ENCODE data around the gene CFAP210.

The CFAP210 gene

DNA sequence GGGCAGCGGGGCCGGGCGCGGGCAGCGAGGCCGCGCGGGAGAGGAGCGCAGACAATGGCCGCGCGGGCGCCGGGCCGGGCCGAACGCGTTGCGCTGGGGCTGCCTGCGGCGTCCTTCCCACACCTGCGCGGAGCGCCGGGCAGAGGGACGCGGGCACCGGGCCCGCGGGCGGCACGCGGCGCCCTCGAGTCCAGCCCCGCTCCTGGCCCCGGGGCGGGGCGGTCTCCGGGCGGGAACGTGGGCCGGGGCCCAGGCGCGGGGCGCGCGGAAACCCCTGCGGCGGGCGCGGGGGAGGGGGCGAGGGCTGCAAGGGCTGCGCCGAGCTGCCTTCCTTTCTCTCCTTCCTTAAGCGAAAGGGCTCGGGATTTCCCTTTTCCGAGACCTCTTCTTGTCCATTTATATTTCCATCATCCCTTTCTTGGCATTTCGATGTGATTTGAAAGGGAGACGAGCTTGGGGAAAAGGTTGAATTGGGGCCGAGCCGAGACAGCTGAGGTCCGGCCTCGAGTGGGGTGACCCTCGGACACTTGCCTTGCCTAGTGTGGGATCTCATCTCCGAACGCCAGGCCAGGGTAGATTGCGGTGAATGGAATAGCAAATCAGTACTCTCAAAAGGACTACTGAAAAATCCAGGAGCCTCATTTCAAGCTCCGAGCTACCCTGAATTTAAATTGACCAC lies 40.1 kb upstream of the CFAP210 start:
- DNase-seq (ENCODE audit: low spot score) = no peak
- Histone ChIP-seq H3K4me3 (peak overlapping the region; percentile 85), H3K27ac (peak overlapping the region in 1 of 2 donors; percentile 72)
- TF ChIP-seq, protein P1, sequence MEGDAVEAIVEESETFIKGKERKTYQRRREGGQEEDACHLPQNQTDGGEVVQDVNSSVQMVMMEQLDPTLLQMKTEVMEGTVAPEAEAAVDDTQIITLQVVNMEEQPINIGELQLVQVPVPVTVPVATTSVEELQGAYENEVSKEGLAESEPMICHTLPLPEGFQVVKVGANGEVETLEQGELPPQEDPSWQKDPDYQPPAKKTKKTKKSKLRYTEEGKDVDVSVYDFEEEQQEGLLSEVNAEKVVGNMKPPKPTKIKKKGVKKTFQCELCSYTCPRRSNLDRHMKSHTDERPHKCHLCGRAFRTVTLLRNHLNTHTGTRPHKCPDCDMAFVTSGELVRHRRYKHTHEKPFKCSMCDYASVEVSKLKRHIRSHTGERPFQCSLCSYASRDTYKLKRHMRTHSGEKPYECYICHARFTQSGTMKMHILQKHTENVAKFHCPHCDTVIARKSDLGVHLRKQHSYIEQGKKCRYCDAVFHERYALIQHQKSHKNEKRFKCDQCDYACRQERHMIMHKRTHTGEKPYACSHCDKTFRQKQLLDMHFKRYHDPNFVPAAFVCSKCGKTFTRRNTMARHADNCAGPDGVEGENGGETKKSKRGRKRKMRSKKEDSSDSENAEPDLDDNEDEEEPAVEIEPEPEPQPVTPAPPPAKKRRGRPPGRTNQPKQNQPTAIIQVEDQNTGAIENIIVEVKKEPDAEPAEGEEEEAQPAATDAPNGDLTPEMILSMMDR (IDR thresholded peaks at IDR 0.05) = no peak

DNA sequence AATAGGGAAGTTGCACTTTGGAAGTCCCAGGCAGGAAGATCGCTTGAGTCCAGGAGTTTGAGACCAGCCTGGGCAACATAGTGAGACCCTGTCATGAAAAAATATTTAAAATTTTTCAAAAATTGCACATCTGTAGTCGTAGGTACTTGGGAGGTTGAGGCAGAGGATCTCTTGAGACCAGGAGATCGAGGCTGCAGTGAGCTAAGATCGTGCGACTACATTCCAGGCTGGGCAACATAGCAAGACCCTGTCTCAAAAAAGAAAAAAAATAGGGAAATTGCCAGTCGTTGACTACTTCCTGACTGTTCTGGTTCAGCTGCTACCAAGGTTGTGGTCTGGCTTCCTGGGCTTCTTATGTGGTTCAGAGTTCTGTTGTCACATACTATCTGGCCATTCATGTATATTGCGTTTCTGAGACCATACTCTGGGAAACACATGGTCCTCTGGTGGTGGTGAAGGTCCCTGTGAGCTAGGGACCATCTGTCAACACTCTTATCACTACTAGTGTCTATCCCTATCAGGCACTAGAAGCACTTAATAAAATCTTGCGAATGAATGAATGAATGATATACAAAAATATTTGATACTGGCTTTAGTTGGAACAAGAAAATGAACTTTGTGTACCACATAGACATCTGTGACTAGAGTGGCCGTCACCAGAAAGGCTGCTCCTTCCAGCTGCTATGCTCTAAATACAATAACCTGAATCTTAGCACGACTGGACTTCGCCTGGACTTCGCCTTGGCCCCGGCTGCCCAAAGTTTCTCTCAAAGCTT lies 38.6 kb upstream of the CFAP210 start:
- Histone ChIP-seq H3K27ac (peak overlapping the region; percentile 61 to 72), H3K4me3 (peak overlapping the region; percentile 85)
- DNase-seq (ENCODE audit: low spot score) = no peak
- TF ChIP-seq, protein P1 (IDR thresholded peaks at IDR 0.05) = no peak

DNA sequence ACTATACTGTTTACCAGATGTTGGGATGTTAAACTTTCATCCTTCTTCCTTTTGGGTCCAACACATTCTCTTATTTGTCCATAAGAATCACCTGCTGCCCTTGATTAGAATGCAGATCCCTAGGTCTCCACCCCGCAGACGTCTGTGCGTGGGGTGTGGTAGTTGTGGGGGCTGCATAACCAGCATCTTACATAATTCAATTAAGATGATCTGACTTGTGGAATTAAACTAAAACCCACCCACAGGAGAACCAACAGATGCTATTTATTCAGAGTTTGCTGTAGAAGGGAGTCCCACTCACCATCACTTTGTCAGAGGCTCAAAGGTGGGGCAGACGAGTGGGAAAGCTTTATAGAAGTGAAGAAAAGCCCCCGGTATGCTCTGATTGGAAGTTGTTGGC lies 37.9 kb upstream of the CFAP210 start:
- Histone ChIP-seq H3K27ac (no peak overlapping the region), H3K4me3 (no peak overlapping the region)
- TF ChIP-seq, protein P1 (IDR thresholded peaks at IDR 0.05) = no peak
- no peak for DNase-seq (ENCODE audit: low spot score)

DNA sequence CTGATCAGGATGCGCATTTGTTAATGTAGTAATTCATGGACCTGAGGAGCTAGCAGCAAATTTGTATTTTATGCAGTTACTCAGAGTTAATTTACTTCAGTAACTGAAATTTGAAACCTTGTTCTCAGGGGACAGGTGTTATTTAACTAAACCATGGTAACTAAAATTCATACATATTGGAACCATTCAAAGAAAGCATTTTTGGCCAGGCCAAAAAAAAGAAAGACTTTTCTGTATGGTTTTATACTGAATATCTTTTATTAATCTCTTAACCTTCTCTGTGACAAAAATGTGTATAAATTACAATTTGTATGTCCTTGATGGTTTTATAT lies 35.0 kb upstream of the CFAP210 start:
- TF ChIP-seq, protein P1 (IDR thresholded peaks at IDR 0.05) = no peak
- Histone ChIP-seq H3K4me3 (no peak overlapping the region), H3K27ac (no peak overlapping the region)
- DNase-seq (ENCODE audit: low spot score) = no peak

DNA sequence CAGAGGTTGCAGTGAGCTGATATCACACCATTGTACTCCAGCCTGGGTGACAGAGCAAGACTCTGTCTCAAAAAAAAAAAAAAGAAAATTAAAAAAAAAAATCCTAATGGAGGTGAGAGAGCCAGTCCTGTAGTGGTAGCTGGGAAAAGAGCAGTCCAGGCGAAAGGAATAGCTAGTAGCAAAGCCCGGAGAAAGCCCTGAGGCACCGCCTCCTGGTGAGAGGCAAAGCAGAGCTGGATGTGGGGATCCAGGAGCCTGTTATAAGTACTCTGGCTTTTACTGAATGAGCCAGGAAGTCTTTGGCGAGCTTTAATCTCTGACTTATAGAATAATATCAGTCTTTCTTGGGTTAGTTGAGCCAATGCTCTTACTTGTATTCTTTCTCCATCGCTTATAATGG lies 32.9 kb upstream of the CFAP210 start:
- Histone ChIP-seq H3K4me3 (no peak overlapping the region), H3K27ac (no peak overlapping the region)
- TF ChIP-seq, protein P1 (IDR thresholded peaks at IDR 0.05) = no peak
- DNase-seq (ENCODE audit: low spot score) = no peak

DNA sequence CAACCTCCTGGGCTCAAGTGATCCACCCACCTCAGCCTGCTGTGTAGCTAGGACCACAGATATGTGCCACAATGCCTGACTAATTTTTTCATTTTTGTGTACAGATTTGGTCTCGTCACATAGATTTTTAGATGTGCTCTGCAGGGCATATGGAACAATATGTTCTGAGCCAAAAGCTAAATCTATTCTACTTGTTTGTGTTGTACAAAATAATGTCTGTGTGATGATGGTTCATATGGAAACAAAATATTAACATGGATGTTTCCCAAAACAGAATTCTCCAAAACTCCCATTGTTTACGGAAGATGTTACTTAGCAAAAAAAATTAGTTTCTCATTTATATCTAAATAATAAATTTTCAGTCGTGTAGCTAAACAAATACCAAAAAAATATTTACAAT lies 26.8 kb upstream of the CFAP210 start:
- DNase-seq (ENCODE audit: low spot score) = no peak
- H3K27ac ChIP-seq = no peak overlapping the region
- H3K4me3 ChIP-seq = no peak overlapping the region
- TF ChIP-seq, protein P1 (IDR thresholded peaks at IDR 0.05) = no peak
